Measurements from ENCODE around the gene C13orf46.
"Not testable (repeated sequence)": the region's sequence is repeated elsewhere in the genome, so short reads cannot be mapped to it uniquely, and the experiment has no call there.

C13orf46 gene

DNA sequence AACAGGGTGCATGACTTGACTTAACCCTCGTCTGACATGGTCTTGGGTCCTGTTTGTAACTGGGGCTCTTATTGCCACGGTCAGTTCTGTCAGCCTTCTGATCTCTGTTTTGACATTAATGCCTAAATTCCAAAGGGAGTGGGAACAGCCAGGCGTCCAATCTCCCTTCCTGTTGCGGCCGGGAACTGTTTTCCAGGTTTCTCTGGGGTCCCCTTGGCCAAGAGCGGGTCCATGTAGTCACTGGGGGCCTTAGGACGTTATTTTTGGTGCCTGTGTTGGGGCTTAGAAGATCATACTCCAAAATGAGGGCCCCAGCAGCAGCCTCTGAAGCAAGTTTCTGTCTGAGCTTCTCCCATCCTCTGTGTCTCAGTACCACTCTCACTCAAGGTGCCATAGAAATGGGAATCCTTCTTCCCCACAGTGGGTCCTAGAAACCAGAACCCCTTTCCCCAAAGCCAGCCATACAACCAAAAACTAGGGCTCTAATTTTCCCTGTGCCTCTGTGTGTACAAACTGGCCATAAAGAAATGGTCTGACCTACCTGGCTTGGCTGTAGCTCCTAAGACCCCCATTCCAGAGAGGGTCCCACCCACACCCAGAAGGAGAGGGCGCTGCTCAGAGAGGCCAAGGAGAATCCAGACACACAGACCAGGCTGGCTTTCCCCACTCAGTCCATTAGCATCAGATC lies 50.4 kb downstream of the C13orf46 start:
- DNase-seq (ENCODE audit: low spot score), result no peak

- DNase-seq (ENCODE audit: low spot score), result no peak
Observed at GRCh38 chr13:113922412-113923118, 51.3 kb downstream of the C13orf46 start.

DNA sequence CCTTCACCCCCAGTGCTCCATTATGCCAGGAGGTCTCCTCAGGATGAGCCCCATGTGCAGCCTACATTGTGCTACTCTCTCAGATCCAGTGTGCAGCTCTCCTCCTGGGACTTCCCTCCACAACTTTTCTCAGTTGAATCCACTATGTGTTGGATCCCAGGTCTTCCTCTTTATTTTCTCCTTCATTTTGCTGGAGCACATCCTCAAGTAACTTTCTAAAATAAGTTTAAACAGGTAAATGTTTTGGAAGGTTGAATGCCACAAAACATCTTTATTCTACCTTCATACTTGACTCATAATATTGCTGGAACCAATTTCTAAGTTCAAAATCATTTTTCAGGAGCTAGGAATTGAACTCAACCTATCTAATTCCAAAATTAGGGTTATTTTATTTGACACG lies 52.1 kb downstream of the C13orf46 start:
- DNase-seq (ENCODE audit: low spot score), result no peak

DNA sequence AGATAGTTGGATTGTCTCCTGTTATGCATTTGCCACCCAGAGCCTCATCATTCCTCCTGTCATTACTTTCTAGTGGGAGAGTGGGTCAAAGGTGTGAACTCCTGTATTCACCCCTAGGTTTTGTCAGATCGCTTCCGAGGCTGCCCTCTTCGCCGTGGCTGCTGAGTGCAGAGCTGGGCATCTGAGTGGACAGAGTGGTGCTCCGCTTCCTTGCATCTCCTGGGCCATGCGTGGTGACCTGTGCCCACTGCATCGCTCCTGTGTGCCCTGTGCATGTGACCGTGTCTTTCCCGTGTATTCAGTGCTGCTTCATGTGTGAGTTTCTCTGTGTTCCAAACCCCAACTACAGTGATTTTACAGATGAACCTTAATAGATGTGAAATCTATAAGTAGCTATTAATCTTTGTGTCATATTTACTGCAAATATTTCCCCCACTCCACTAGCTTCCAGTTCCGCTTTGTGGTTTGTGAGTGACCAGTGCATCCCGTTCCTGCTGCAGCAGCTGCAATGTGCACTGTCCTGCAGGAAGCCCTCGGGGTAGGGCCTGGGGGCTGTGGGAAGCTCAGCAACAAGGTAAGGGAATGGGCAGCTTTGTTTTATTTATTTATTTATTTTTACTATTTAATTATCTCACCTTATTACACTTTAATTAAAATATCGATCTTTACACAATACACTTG lies 53.1 kb downstream of the C13orf46 start:
- no peak for DNase-seq (ENCODE audit: low spot score)

DNA sequence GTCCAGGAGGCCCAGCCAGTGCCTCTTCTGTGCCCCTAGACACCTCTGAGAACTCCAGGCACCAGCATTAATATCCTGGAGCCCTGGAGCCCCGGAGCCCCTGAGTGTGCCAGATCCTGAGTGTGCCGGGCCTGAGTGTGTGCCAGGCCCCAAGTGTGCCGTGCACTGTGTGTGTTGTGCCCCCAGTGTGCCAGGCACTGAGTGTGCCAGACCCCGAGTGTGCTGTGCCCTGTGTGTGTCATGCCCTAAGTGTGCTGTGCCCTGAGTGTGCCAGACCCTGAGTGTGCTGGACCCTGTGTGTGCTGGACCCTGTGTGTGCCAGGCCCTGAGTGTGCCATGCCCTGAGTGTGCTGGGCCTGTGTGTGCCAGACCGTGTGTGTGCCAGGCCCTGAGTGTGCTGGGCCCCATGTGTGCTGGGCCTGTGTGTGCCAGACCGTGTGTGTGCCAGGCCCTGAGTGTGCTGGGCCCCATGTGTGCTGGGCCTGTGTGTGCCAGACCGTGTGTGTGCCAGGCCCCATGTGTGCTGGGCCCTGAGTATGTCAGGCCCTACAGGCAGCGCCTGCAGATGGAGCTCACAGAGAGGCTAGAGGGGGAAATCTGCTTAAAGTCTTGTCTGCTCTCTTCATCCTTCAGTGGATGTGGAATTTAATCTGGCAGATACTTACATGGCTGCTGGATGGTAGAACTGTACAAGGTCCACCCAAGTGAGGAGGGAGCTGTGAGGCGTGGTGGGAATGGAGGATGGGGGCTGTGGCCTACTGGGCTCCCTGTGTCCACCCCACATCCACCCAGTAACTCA lies 53.9 kb downstream of the C13orf46 start:
- no peak for DNase-seq (ENCODE audit: low spot score)

DNA sequence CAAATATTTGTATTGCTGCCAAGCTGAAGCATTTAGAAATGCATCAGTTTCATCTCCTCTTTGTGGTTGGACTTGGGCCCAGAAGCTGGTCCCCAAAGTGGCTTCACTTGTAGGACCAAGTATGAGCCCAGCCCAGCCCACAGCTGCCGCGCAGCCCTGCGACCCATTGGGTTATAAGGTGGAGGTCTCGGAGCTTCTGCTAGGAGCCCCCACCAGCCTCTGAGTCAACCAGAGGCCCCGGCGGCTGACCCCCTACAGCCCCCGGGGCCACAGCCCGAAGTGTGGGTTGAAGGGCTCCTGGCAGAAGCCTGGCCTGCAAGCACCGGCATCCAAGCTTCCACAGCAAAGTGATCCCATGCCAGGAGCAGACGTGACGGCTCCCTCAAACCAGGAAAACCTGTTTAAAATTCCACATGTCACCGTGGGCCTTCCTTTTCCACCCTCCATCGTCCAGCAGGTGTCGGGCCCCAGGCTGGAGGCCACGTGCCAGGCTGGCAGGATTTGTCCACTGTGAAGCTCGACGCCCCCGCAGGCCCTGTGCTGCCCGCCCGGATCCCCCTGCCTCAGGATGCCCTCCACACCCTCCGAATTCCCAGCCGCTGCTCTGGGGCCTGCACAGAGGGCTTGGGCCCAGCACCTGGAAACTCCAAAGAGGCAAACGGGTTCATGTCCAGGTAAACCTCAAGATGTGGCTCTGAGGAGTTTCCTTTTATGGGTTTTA lies 54.7 kb downstream of the C13orf46 start:
- no peak for DNase-seq (ENCODE audit: low spot score)

GRCh38 chr13:113918580-113918979 lies 55.3 kb downstream of the C13orf46 start:
- peak; percentile 17 for DNase-seq (ENCODE audit: low spot score)

GRCh38 chr13:113917594-113918371 lies 56.1 kb downstream of the C13orf46 start:
- peak; percentile 20 for DNase-seq (ENCODE audit: low spot score)

DNA sequence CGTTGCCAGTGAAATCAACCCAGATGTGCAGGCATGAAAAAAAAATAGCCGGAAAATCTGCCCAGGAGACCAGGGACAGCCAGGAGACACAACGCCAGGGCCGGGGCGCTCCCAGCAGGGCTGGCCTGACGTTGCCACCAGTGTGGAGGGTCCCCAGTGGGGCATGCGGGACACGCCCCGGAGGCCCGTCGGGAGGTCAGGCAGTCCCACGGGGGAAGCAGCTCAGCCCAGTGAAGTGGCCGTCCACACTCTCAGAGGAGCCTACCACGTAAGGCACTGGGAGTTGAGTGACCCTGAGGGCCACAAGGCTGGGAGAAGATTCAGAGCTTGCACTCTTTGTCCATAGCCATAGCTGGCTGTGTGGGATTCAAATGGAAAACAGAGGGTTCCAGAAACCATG lies 56.8 kb downstream of the C13orf46 start:
- DNase-seq (ENCODE audit: low spot score), result peak; percentile 18

DNA sequence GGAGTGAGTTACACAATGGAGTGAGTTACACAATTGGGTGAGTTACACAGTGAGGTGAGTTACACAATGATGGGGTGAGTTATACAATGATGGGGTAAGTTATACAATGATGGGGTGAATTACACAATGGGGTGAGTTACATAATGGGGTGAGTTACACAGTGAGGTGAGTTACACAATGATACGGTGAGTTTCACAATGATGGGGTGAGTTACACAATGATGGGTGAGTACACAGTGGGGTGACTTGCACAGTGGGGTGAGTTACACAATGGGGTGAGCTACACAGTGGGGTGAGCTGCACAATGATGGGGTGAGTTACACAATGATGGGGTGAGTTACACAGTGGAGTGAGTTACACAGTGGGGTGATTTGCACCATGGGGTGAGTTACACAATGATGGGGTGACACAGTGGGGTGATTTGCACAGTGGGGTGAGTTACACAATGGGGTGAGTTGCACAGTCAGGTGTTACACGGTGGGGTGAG lies 57.5 kb downstream of the C13orf46 start:
- no peak for DNase-seq (ENCODE audit: low spot score)

DNA sequence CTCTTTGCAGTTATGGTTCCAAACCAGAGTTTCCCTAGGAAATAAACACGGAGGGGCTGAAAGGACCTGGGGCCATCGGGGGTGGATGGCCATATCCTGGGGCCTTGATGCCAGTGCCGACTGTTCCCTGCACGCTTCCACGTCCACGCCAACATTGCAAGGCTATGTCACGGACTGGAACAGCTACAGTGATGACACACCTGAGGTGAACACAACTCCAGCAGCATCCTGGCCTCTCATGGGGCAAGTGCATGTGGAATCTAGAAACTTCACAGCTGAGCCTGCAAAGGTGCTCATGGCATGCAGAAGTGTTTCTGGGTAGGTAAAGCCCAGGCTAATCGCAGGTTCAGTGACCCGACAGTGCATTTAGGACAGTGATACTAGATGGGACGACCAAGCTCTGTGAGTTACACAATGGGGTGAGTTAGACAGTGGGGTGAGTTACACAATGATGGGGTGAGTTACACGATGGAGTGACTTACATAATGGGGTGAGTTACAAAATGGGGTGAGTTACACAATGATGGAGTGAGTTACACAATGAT lies 58.0 kb downstream of the C13orf46 start:
- DNase-seq (ENCODE audit: low spot score), result peak; percentile 1

DNA sequence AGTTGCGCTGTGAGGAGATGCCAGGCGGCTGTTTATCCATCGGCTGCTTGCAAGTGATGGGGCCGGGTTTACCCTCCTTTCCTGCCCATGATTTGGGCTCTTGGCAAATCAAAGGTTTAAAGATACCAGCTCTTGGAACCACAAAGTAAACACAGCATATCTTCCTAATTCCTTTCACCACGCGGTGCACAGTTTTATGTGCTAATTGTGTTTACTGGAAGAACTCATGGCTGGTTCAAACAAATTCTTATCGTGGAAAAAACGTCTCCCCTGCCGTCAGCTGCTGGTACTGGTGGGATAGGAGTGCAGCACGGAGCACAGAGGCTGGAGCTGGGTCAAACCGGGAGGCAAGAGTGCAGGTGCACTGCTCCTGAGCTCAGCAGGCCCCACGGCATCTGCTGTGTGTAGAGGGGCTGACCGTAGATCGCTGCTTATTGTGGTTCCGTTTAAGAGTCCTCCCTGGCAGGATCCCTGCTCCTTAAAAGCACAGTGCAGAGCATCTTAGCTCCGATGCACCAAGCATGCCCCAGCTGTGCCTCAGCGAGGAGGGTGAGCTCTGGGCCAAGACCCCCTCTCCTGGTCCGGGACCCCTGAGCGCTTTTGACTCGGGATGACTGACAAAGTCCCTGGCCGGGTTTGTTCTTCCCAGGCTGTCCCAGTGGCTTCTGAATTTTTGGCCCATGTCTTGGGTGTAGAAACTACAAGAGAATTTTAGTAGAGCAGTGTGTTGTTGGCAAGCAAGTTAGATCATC lies 58.7 kb downstream of the C13orf46 start:
- peak; percentile 15 for DNase-seq (ENCODE audit: low spot score)

DNA sequence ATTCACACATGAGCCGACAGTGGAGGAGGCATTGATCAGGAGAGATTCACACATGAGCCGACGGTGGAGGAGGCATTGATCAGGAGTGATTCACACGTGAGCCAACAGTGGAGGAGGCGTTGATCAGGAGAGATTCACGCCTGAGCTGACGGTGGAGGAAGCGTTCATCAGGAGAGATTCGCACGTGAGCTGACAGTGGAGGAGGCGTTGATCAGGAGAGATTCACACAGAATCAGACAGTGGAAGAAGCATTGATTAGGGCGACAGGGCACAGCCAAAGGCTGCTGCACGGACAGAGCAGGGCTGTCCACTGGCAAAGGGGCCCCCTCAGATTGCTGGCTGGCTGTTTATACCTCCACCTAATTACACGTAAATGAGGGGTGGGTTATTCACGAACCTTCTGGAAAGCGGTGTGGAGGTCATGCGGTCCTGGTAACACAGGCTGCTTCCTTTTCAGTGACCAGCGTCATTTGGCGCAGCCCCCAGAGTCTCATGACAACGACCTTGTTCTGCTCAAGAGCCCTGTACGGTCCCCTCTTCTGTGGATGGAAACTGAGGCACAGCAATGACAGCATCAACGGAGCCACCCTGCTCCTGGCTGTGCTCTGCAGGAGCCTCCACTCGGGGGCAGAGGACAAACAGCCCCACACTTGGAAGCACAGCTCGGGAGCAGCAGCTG lies 59.4 kb downstream of the C13orf46 start:
- peak; percentile 28 for DNase-seq (ENCODE audit: low spot score)

DNA sequence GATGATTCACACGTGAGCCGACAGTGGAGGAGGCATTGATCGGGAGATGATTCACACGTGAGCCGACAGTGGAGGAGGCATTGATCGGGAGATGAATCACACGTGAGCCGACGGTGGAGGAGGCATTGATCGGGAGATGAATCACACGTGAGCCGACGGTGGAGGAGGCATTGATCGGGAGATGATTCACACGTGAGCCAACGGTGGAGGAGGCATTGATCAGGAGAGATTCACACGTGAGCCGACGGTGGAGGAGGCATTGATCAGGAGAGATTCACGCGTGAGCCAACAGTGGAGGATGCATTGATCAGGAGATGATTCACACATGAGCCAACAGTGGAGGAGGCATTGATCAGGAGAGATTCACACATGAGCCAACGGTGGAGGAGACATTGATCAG lies 60.0 kb downstream of the C13orf46 start:
- not testable (repeated sequence) for DNase-seq (ENCODE audit: low spot score)

DNA sequence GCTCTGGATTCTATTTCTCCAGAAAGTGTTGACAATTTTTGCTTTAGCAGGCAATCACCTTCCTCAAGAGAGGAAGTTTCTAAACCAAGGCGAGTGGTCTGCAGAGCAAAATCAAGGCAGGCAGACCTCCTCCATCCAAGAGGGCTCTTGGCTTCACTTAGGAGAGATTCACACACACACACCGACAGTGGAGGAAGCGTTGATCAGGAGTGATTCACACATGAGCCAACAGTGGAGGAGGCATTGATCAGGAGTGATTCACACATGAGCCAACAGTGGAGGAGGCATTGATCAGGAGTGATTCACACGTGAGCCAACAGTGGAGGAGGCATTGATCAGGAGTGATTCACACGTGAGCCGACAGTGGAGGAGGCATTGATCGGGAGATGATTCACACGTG lies 60.5 kb downstream of the C13orf46 start:
- DNase-seq (ENCODE audit: low spot score), result not testable (repeated sequence)

DNA sequence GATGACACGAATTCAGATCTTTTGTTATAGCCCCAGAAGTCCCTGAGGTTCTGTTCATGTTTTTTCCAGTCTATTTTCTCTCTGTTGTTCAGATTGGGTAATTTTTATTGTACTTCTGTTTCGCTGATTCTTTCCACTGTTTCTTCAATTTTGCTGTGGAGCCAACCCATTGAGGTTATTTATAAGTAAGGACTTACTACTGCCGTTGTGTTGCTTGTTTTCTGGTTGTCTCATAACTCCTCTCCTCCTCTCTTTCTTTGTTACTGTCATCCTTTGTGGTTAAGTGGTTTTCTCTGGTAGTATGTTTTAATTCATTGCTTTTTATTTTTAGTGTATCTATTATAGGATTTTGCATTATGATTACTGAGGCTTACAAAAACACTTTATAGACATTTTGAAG lies 61.3 kb downstream of the C13orf46 start:
- DNase-seq (ENCODE audit: low spot score), result no peak

- DNase-seq (ENCODE audit: low spot score), result peak; percentile 21
Observed at GRCh38 chr13:113907635-113908617, 66.0 kb downstream of the C13orf46 start.

GRCh38 chr13:113906571-113906970 lies 67.3 kb downstream of the C13orf46 start:
- DNase-seq (ENCODE audit: low spot score), result peak; percentile 37
